ENCODE measurements around the gene VWA1. TPM values are rescaled to one million over a fixed set of nuclear protein-coding genes. Genes with fewer than 3 reads are reported as not detected.
"Not testable (repeated sequence)": the region's sequence is repeated elsewhere in the genome, so short reads cannot be mapped to it uniquely, and the experiment has no call there.

Gene VWA1
- total and polyA plus RNA-seq, 2 experiments from 2014 or later, result 7.2 to 31.5 TPM

- Histone ChIP-seq H3K27ac (ENCODE audit: low read depth) (peak overlapping the region; percentile 100), H3K4me1 (ENCODE audit: insufficient read depth) (peaks cover 39% of the 10 kb centered on the region), H2AFZ (no peak overlapping the region), H3K79me2 (replicated peaks; ENCODE audit: insufficient read depth) (peaks cover 48% of the 10 kb centered on the region), H3K9me2 (ENCODE audit: insufficient read depth) (no peaks in the 10 kb centered on the region), H3K27me3 (ENCODE audit: insufficient read depth) (no peaks in the 10 kb centered on the region), H3K4me3 (peak overlapping the region; percentile 98), H3K36me3 (ENCODE audit: insufficient read depth) (peaks cover 31% of the 10 kb centered on the region), H3F3A (replicated peaks; ENCODE audit: low read depth) (peaks cover 53% of the 10 kb centered on the region), H3K4me2 (peak overlapping the region; percentile 75), H4K20me1 (replicated peaks; ENCODE audit: insufficient read depth) (peaks cover 9% of the 10 kb centered on the region; the same call in 1 of the 2 replicates)
- H3K4me3 Mint-ChIP-seq, result peak overlapping the region; percentile 93
- peak overlapping the region; percentile 91 for H3K27ac Mint-ChIP-seq
- peak; percentile 41 for DNase-seq (ENCODE audit: low spot score)
- peaks cover 14% of the 10 kb centered on the region for H3K9me3 Mint-ChIP-seq
- no peak; the same call in 2 of the 3 replicates for ATAC-seq
- peaks cover 71% of the 10 kb centered on the region for H3K36me3 Mint-ChIP-seq (ENCODE audit: low read depth)
- H3K27me3 Mint-ChIP-seq (ENCODE audit: insufficient read depth, low read depth, poor library complexity), result peaks cover 23% of the 10 kb centered on the region
- TF ChIP-seq POLR2AphosphoS5 (IDR thresholded peaks at IDR 0.05; ENCODE audit: low read depth) (no peak), REST (IDR thresholded peaks at IDR 0.05; ENCODE audit: unreplicated experiment) (no peak), CTCF (conservative IDR thresholded peaks at IDR 0.05; ENCODE audit: low read depth in 2 of 2) (no peak), STAT1 (IDR thresholded peaks at IDR 0.05; ENCODE audit: unreplicated experiment) (no peak), EZH2 (IDR thresholded peaks at IDR 0.05; ENCODE audit: low read depth, unreplicated experiment) (no peak), ZNF331 (CRISPR knock-in tag; IDR thresholded peaks at IDR 0.05; ENCODE audit: low read depth) (no peak)
- peaks cover 36% of the 10 kb centered on the region for H3K4me1 Mint-ChIP-seq
These were observed 27.7 kb upstream of the VWA1 start for GRCh38 chr1:1407636-1408318.

- not testable (repeated sequence) for H3K27me3 ChIP-seq (ENCODE audit: insufficient read depth); H4K20me1 ChIP-seq (replicated peaks; ENCODE audit: insufficient read depth); H3K36me3 ChIP-seq (ENCODE audit: insufficient read depth); DNase-seq (ENCODE audit: low spot score); H3K9me2 ChIP-seq (ENCODE audit: insufficient read depth); ATAC-seq; H2AFZ ChIP-seq
- H3K4me3 Mint-ChIP-seq, result peak overlapping the region; percentile 93
- H3K79me2 ChIP-seq (replicated peaks; ENCODE audit: insufficient read depth), result peaks cover 42% of the 10 kb centered on the region
- peak overlapping the region; percentile 98 for H3K27ac Mint-ChIP-seq
- peaks cover 39% of the 10 kb centered on the region for H3K4me1 ChIP-seq (ENCODE audit: insufficient read depth)
- peak overlapping the region; percentile 100 for H3K27ac ChIP-seq (ENCODE audit: low read depth)
- H3K4me3 ChIP-seq, result peak overlapping the region; percentile 29
- peaks cover 34% of the 10 kb centered on the region for H3F3A ChIP-seq (replicated peaks; ENCODE audit: low read depth)
- peak overlapping the region; percentile 63 for H3K4me2 ChIP-seq
- peaks cover 18% of the 10 kb centered on the region for H3K27me3 Mint-ChIP-seq (ENCODE audit: insufficient read depth, low read depth, poor library complexity)
- H3K36me3 Mint-ChIP-seq (ENCODE audit: low read depth), result peaks cover 47% of the 10 kb centered on the region
- TF ChIP-seq CREB1 (CRISPR knock-in tag; IDR thresholded peaks at IDR 0.05; ENCODE audit: low read depth), result peak; percentile 67
- peak; percentile 4; the same call in 1 of the 2 replicates for TF ChIP-seq POLR2AphosphoS5 (IDR thresholded peaks at IDR 0.05; ENCODE audit: low read depth)
- TF ChIP-seq NANOG (IDR thresholded peaks at IDR 0.05; ENCODE audit: borderline replicate concordance), result peak; percentile 48; the same call in 1 of the 2 replicates
- H3K4me1 Mint-ChIP-seq, result peaks cover 33% of the 10 kb centered on the region
- peaks cover 14% of the 10 kb centered on the region for H3K9me3 Mint-ChIP-seq
These were observed 25.3 kb upstream of the VWA1 start for GRCh38 chr1:1410238-1410637.
